ENCODE data around the gene KIAA1671. TPM values are rescaled to one million over a fixed set of nuclear protein-coding genes. Genes with fewer than 3 reads are reported as not detected.

KIAA1671 gene
- total RNA-seq, 2 donors from 2014 or later, result 16.8 to 21.7 TPM

DNA sequence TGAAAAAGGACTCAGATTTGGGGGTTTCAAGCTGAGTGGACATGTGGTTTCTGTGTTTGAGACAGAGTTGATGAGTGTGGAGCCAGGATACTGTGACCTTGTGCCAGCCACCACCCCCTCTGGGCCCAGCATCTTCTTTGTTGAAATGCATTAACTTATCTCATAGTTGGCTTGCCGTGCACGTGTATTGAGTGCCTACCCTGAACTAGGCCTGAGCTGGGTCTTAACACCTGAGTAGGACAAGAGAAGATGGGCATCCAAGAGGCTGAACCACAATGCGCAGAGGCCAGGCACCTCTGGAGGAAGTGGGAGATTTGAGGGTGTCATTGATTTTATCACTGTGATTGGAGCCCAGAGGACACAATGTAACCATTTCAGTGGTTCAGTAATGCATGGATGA lies 129.6 kb downstream of the KIAA1671 start:
- DNase-seq (ENCODE audit: low spot score), result no peak
- Histone ChIP-seq H3K27ac (no peak overlapping the region), H3K36me3 (no peaks in the 10 kb centered on the region), H3K4me1 (peaks cover 0 to 45% of the 10 kb centered on the region in 2 donors), H3K9me3 (no peaks in the 10 kb centered on the region), H3K27me3 (no peaks in the 10 kb centered on the region), H3K4me3 (no peak overlapping the region)
- TF ChIP-seq, protein P1, sequence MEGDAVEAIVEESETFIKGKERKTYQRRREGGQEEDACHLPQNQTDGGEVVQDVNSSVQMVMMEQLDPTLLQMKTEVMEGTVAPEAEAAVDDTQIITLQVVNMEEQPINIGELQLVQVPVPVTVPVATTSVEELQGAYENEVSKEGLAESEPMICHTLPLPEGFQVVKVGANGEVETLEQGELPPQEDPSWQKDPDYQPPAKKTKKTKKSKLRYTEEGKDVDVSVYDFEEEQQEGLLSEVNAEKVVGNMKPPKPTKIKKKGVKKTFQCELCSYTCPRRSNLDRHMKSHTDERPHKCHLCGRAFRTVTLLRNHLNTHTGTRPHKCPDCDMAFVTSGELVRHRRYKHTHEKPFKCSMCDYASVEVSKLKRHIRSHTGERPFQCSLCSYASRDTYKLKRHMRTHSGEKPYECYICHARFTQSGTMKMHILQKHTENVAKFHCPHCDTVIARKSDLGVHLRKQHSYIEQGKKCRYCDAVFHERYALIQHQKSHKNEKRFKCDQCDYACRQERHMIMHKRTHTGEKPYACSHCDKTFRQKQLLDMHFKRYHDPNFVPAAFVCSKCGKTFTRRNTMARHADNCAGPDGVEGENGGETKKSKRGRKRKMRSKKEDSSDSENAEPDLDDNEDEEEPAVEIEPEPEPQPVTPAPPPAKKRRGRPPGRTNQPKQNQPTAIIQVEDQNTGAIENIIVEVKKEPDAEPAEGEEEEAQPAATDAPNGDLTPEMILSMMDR (IDR thresholded peaks at IDR 0.05), result no peak

DNA sequence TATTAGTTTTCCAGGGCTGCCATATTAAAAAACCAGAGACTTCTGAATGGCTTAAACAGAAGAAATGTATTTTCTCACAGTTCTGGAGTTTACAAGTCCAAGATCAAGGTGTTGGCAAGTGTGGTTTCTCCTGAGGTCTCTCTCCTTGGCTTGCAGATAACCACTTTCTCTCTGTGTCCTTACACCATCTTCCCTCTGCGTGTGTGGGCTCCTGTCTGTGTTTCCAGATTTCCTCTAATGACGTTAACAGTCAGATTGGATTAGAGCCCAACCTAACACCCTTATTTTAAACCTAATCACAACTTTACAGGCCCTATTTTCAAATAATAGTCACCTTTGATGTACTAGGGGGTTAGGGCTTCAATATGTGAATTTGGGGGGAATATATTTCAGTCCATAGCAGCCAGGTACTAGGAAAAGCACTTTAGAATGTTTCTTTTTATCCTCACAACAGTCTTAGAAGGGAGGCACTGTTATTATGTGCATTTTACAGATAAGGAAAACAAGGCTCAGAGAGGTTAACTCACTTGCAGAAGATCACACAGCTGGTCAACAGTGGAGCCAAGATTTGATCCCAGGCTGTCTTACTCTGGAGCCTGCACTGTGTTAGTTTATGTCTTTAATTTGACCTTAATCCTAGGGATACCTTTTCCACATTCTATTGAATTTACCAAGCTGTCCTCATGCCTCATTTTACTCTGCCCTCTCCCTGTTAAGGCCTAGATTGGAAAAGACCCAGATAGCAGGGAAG lies 130.7 kb downstream of the KIAA1671 start:
- TF ChIP-seq, protein P1 (IDR thresholded peaks at IDR 0.05), result no peak
- H3K27ac ChIP-seq, result no peak overlapping the region
- H3K4me3 ChIP-seq, result no peak overlapping the region
- no peak for DNase-seq (ENCODE audit: low spot score)
- H3K4me1 ChIP-seq, result peaks cover 0 to 46% of the 10 kb centered on the region in 2 donors
- H3K36me3 ChIP-seq, result no peaks in the 10 kb centered on the region
- H3K27me3 ChIP-seq, result no peaks in the 10 kb centered on the region
- no peaks in the 10 kb centered on the region for H3K9me3 ChIP-seq

DNA sequence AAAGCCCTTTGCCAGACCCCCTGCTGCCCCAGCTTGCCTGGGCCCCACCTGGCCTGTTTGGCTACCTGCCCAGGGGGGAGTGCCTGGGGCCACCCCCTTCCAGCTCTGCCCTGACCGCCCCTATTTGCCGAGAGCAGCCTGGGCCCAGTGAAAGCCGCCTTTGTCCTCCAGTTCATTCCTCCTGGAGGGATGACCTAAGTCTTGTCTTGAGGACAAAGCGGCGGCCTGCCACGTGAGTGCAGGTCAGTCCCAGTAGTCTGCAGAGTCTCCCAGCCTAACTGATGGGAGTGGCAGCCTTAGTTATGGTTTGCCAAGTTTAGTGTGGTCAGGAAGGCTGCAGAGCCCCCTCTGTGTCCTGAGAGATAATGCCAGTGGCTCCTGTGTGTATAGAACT lies 131.3 kb downstream of the KIAA1671 start:
- no peaks in the 10 kb centered on the region for H3K9me3 ChIP-seq

DNA sequence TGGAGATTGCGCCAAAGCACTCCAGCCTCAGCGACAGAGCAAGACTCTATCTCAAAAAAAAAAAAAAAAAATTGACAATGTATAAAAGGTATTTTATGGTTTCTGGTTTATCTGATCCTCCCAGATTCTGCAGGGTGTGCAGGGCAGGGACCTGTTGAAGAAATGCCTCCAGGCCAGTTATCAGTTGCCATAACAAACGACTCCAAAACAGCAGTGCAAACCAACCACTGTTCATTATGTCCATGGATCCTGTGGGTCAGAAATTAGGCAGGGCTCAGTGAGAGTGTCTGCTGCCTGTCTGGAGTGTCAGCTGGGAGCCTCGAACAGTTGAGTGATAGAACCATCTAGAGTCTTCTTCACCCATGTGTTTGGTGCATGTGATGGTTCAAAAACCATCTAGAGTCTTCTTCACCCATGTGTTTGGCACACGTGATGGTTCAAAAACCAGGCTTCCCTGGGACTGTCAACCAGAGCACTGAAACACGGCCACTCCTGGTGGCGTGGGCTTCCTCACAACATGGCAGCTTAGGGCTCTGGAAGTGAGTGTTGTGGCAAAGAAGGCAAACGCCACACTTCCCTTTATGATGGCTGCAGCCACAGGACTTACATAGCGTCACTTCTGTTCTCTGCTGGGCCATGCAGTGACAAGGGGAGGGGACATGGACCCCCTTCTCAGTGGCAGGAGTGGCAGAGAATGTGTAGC lies 132.0 kb downstream of the KIAA1671 start:
- Histone ChIP-seq H3K9me3 (no peaks in the 10 kb centered on the region), H3K27ac (no peak overlapping the region), H3K4me1 (peaks cover 0 to 45% of the 10 kb centered on the region in 2 donors), H3K36me3 (no peaks in the 10 kb centered on the region), H3K27me3 (no peaks in the 10 kb centered on the region), H3K4me3 (no peak overlapping the region)
- TF ChIP-seq, protein P1 (IDR thresholded peaks at IDR 0.05), result no peak
- DNase-seq (ENCODE audit: low spot score), result no peak

More for the DNA sequence above, 131.3 kb downstream of the KIAA1671 start:
- TF ChIP-seq, protein P1 (IDR thresholded peaks at IDR 0.05), result no peak
- no peak overlapping the region for H3K4me3 ChIP-seq
- no peak for DNase-seq (ENCODE audit: low spot score)
- H3K27me3 ChIP-seq, result no peaks in the 10 kb centered on the region
- H3K27ac ChIP-seq, result no peak overlapping the region
- no peaks in the 10 kb centered on the region for H3K36me3 ChIP-seq
- peaks cover 0 to 43% of the 10 kb centered on the region in 2 donors for H3K4me1 ChIP-seq

DNA sequence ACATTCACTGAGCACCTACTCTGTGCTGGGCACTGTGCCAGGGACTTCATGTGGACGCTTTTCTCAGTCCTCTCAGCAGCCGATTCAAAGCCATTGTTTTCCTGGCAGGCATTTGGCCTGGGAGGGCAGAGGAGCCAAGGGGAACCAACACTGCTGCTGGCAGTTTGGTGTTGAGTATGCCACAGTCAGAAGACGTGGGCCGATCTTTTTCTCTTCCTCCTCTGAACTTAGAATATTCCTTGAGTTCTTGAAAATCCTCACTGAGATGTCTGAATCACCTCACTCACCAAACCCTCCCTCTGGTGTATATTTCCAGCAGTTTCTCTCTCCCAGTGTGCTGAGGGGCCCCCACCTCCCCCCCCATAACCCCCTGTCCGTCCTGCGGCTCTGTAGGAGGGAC lies 132.6 kb downstream of the KIAA1671 start:
- no peaks in the 10 kb centered on the region for H3K9me3 ChIP-seq
- no peaks in the 10 kb centered on the region for H3K36me3 ChIP-seq
- no peaks in the 10 kb centered on the region for H3K27me3 ChIP-seq
- no peak overlapping the region for H3K27ac ChIP-seq
- no peak for DNase-seq (ENCODE audit: low spot score)
- TF ChIP-seq, protein P1 (IDR thresholded peaks at IDR 0.05), result no peak
- peaks cover 0 to 51% of the 10 kb centered on the region in 2 donors for H3K4me1 ChIP-seq
- no peak overlapping the region for H3K4me3 ChIP-seq
